Effector CD8-positive, alpha-beta T cell (primary cell): Measurements from ENCODE around the gene FARP1.
"Not testable (repeated sequence)": the region's sequence is repeated elsewhere in the genome, so short reads cannot be mapped to it uniquely, and the experiment has no call there.

Experiments used
- DNase-seq: peaks from one replicate; lab custom pipeline; 2025; lab: John Stamatoyannopoulos, UW

FARP1 gene

GRCh38 chr13:98396071-98396710, 253.3 kb downstream of the FARP1 start:
- DNase-seq = no peak

- DNase-seq = no peak
Observed at GRCh38 chr13:98397221-98397620, 254.3 kb downstream of the FARP1 start.

DNA sequence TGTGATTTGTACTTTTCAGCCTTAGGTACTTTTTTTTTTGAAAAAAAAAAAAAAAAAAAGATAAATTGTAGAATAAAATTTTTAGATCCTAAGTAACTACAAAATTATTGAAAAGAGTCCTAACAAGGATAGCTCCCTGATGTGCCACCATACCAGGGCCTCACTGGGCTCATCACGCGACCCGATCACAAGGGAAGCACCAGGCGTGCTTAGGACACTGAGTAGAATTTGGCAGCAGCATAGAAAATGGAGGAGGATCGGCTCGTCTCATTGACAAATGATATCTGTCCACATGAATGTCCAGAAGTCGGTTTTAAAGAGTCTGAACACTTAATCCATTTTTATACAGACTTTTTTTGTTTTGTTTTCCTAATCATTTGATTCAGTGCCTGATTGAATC, 255.0 kb downstream of the FARP1 start:
- no peak for DNase-seq

DNA sequence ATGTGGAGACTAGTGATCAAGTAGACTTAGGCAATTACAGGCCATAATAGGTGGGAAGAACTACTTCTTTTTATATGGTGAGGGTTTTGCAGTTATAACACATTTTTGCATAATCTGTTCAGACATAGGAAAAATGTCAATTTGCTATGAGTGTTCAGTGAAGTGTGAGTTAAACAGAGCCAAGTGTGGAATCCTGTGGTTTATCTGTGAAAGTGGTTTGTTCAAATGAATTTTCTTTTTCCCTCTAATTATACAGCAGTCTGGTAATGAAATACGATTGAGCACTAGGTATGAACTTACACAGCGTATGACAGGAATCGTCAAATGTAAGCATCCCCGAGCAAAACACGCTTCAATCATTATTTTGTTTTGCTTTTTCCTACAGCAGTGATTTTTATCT, 255.7 kb downstream of the FARP1 start:
- no peak for DNase-seq

GRCh38 chr13:98399756-98400155, 256.9 kb downstream of the FARP1 start:
- DNase-seq = no peak

DNA sequence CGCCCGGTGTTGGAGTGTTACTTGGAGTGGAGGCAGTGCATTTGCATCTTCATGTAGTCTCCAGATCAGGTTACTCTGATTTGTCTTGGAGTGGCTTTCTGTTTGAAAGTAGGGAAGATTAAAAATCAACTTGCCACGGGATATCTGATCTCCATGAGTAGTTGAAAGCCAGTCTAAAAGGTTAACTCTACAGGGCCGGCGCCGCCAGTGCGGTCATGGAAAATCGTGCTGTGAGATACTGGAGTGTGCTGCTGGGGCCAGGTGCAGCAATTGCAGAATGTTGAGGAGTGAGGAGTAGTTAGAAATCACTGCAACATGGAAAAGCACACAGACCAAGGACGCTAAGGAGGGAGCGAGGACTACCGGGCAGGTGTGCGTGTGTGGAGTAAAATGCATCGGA, 259.0 kb downstream of the FARP1 start:
- DNase-seq = no peak

DNA sequence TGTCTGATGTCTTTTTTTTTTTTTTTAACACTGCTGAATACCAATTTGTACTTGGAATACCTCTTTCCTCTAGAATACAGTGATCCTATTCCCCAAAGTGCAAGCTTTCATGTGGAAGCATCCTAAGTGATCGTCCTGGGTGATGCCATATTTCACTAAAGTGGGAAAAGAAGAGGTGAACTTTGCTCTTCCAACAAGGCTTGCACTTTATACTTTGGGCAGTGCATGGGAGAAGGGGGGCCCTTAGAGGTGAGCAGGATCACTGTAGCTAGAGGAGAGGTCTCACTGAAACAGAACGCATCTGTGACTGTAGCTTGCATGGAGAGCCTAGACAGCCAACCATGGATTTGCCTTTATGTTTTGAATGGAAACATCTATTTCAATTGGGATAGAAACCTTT, 260.2 kb downstream of the FARP1 start:
- DNase-seq = no peak

- no peak for DNase-seq
Observed at GRCh38 chr13:98405107-98405571, 262.2 kb downstream of the FARP1 start.

- DNase-seq = no peak
Observed at GRCh38 chr13:98405690-98406344, 262.9 kb downstream of the FARP1 start.

DNA sequence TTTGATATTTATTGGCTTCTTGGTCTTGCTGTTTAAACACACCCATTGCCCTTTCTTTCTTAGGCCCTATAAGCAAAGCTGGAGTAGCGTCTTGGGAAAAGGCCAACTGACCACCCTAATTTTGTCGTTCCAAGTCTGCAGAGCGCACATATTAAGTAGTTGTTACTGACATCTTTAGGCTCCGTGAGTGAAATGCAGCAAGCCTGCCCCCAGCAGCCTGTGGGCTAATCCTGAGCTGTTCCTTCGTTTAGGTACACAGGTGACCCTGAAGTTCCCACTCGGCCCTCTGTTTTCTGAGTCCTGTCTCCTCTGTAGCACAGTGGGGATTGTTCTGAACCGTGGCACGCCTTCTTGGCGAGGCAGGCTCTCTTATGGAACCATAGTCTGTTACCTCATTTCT, 263.5 kb downstream of the FARP1 start:
- DNase-seq = no peak

DNA sequence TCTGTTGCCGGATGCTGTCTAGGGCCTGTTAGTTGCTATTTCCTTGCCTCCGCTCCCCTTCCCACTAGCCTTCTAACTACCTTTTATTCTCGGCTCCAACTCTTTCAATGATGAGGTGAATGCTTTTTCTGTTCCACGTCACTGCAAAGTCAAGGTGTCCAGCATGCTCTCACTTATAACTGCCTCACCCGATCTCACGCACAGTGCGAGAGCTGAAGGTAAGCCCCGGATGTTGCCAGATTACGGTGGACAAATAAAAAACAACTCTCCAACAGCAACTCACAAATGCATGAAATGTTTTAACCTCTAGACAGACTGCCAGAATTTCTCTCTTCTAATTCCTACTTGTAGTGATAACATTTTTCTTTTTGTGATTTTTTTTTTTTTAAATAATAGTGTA, 264.1 kb downstream of the FARP1 start:
- DNase-seq = no peak

DNA sequence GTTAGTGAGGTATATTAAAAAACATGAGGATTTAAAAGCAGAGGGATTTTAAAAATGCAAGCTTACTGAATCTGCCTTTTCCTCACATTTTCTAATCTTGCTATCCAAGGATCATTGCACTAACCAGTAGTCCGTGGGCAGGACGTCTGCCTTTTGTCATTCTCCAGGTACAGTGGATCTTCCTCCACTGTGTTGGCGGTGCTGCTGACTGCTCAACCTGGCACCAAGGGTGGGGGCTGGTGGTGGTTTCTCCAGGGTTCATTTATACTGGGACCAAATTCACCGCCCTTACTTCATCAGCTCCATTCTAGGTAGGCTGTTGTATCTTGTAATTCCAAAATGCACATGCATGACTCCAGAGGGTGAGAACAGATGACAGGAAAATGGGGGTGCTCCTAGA, 264.7 kb downstream of the FARP1 start:
- no peak for DNase-seq

- no peak for DNase-seq
Observed at GRCh38 chr13:98409281-98409680, 266.4 kb downstream of the FARP1 start.

DNA sequence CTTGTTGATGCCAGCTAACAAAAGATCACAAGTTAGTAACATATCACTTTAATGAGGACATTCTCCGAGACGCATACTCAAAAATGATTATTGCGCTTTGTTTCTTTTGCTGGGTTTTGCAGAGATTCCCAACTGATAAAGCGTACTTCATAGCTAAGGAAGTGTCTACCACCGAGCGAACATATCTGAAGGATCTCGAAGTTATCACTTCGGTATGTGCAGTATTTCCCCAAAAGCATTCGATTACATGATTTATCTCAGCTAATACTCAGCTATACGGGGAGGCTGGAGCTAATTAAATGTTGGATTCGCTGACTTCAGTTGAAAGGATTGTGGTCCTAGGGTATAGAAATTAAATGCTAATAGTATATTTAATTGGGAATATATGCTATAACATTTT, 267.7 kb downstream of the FARP1 start:
- DNase-seq = no peak

DNA sequence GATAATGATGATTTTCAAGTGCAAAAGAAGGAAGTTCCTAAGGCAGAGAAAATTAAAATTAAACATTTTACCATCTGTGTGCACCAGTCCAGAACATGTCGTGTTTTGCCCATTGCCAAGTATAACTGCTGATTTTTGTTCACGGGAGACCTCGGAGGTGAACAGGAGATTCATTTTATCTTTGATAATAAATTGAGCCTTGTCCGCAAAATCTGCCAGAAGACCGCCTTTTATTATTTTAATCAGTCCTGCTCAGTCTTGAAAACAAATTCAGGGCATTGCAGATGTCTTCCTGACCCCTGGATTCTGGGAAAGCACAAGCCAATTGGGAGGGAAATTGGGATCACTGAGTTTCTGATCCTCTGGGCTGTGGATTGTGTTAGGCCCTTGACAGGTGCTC, 268.1 kb downstream of the FARP1 start:
- no peak for DNase-seq

DNA sequence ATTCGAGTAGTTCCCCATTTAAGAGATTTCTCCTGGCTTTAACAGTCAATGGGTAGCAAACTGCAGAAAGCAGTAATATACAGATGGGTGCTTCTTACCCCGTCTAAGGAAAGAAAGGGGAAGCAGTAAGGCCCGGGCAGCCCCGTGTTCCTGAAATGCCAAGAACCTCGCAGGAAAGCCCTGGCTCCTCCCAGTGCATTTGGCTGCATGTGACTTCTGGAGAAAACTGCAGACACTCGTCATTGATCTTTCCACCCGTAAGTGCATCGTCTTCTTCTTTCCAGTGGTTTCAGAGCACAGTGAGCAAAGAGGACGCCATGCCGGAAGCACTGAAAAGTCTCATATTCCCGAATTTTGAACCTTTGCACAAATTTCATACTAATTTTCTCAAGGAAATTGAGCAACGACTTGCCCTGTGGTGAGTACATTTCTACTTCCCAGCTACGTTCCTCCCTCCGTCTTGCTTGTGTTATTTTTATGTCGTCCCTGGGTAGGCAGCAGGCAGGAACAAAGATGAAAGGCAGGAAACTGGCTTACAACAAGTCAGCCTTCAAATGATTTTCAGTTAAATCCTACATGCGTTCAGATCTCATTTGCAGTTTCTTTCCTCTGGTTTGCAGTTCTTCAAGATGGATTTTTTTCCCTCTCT, 268.8 kb downstream of the FARP1 start:
- no peak for DNase-seq

GRCh38 chr13:98413278-98413677, 270.4 kb downstream of the FARP1 start:
- not testable (repeated sequence) for DNase-seq

DNA sequence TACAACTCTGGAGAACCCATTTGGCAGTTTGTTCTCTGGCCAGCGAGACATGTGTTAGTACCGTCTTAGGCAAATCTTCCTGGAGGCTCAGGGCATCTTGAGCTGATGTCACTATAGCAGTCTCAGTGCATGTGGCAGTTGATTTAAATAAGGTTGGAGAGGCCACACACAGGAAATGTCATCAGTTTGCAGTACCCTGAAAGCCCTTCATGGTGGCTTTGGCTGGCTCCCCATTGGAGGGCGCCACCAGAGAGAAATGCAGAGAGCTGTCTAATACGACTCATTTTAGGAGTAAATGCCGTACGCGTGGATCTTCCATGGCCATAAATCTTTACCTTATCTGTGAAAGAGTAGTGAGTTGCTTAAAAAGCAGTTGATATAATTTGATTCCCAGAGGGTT, 270.9 kb downstream of the FARP1 start:
- DNase-seq = no peak

DNA sequence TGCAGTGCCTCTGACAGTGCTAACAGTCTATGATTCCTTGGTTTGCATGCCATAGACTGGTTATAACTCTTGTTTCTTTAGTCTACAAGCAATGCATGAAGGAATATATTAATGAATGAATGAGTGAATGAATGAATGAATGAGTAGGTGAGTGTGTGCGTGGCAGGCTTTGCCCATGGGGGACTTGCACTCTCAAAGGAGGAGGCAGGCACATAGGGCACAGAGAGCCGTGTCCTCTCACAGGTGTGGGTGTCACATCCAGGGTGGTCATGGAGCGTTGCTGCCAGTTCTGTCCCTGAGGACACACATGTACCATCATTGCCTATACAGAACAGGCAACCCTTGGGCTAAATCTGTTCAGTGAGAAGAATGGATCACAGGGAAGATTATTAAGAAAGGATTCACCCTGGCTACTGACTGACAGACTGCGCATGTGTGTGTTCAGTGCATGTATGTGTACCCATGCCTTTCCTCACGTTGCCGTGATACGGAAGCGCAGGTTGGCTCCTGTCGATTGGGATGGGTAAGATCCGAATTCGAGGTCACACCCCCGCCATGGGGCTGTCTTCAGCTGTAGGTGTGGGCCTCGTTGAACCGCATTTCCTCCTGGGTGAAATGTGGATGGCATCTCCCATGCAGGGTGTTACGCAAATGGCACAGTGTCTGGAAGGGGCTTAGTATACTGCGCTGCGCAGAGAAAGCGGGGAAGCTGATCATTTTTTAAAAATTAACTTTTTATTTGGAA, 272.6 kb downstream of the FARP1 start:
- DNase-seq = no peak

- DNase-seq = no peak
Observed at GRCh38 chr13:98416408-98416807, 273.5 kb downstream of the FARP1 start.

GRCh38 chr13:98419786-98420553, 277.1 kb downstream of the FARP1 start:
- no peak for DNase-seq
